Lung (tissue), 12 donors: ENCODE results near the gene PDC. TPM values are rescaled to one million over a fixed set of nuclear protein-coding genes. Genes with fewer than 3 reads are reported as not detected.
A peak's percentile ranks its signal among the peaks of the same experiment; 100 is the strongest.

Source experiments
- ATAC-seq: fragments of 200-7000 bp; cut with Tn5 transposase; one replicate; pipeline ENCODE4 v1.9.1; 2020; ENCODE audit warnings: moderate number of reproducible peaks; ENCODE audit not compliant: insufficient read depth, low FRiP score
- DNase-seq, 3 donors: peaks; one replicate each; pipeline ENCODE4 v3.0.0-alpha.2; 2013 to 2017
- H3K27ac ChIP-seq, 2 donors: one replicate each; pipeline ENCODE4 v1.5.1; 2013; ENCODE audit warnings: mild to moderate bottlenecking in 2 of 2, moderate library complexity in 2 of 2, control low read depth in 1 of 2, inconsistent platforms in 1 of 2, low read depth in 1 of 2, low read length in 1 of 2
- H3K27me3 ChIP-seq, 3 donors: one replicate each; pipeline ENCODE4 v1.5.1; 2013; ENCODE audit warnings: low read length in 2 of 3; ENCODE audit not compliant: control insufficient read depth in 3 of 3, insufficient read depth in 3 of 3
- H3K36me3 ChIP-seq, 4 donors: one replicate each; pipeline ENCODE4 v1.5.1; 2013; ENCODE audit warnings: low read length in 4 of 4, mild to moderate bottlenecking in 1 of 4, moderate library complexity in 1 of 4; ENCODE audit not compliant: control insufficient read depth in 4 of 4, insufficient read depth in 4 of 4
- H3K4me1 ChIP-seq, 5 donors: one replicate each; pipeline ENCODE4 v1.5.1; 2013; ENCODE audit warnings: low read length in 5 of 5, mild to moderate bottlenecking in 2 of 5, moderate library complexity in 1 of 5; ENCODE audit not compliant: control insufficient read depth in 5 of 5, insufficient read depth in 5 of 5
- H3K4me3 ChIP-seq: one replicate; pipeline ENCODE4 v1.5.1; 2013; ENCODE audit warnings: mild to moderate bottlenecking, control low read depth, moderate library complexity
- H3K9ac ChIP-seq, 2 donors: one replicate each; pipeline ENCODE4 v1.5.1; 2013; ENCODE audit warnings: low read length in 2 of 2, control low read depth in 1 of 2; ENCODE audit not compliant: insufficient read depth in 1 of 2
- H3K9me3 ChIP-seq, 4 donors: one replicate each; pipeline ENCODE4 v1.5.1; 2013; ENCODE audit warnings: low read length in 3 of 4, mild to moderate bottlenecking in 1 of 4, moderate library complexity in 1 of 4; ENCODE audit not compliant: control insufficient read depth in 4 of 4, insufficient read depth in 3 of 4
- CTCF ChIP-seq: IDR thresholded peaks from 2 replicates; pipeline ENCODE4 v1.5.1; 2012; ENCODE audit warnings: mild to moderate bottlenecking; ENCODE audit errors: control extremely low read depth, extremely low read depth
- WGBS, 2 donors: extraction: QIAGEN DNeasy Blood & Tissue Kit; methylation state at CpG; one replicate each; pipeline ENCODE4 v1.1.7; 2013; 5-methylcytosine and 5-hydroxymethylcytosine counted together
- polyA plus RNA-seq, 2 donors: library from polyadenylated mRNA; stranded (reverse); fragments of 200-250 nt; gene quantifications; one replicate each; pipeline ENCODE4 v1.2.1, GENCODE V29; 2013
- total RNA-seq, 2 donors: library from RNA; depleted of rRNA in 1 of 2; stranded (reverse); fragments of >200 nt in 1 of 2; gene quantifications; one replicate each; pipeline ENCODE4 v1.2.1, GENCODE V29; 2014 to 2021
- donor health status: control.
- donor health status: control.
- donor health status: Bipolar disorder and iron deficiency.
- donor health status: healthy.
- donor health status: DM: yes; HTN: yes; CAD: no.

The PDC gene
- total and polyA plus RNA-seq, 4 donors = not detected

- no peaks in the 10 kb centered on the region for H3K36me3 ChIP-seq
- no peak for ATAC-seq
- H3K27ac ChIP-seq = no peak overlapping the region
- no peak for DNase-seq
- H3K27me3 ChIP-seq = no peaks in the 10 kb centered on the region
- H3K4me1 ChIP-seq = no peaks in the 10 kb centered on the region
- WGBS, 2 donors = 90 to 92% methylated on average over 2 of the region's 2 CpGs
- no peak overlapping the region for H3K4me3 ChIP-seq
- no peak for TF ChIP-seq CTCF
- H3K9ac ChIP-seq = no peak overlapping the region
- no peaks in the 10 kb centered on the region for H3K9me3 ChIP-seq
Measured at GRCh38 chr1:186496171-186496851, 35.4 kb upstream of the PDC start.

GRCh38 chr1:186494832-186495271 lies 33.9 kb upstream of the PDC start:
- Histone ChIP-seq H3K36me3 (no peaks in the 10 kb centered on the region), H3K27ac (no peak overlapping the region), H3K4me1 (no peaks in the 10 kb centered on the region), H3K27me3 (no peaks in the 10 kb centered on the region), H3K4me3 (no peak overlapping the region), H3K9me3 (no peaks in the 10 kb centered on the region), H3K9ac (no peak overlapping the region)
- WGBS, 2 donors = 61 to 70% methylated on average over 2 of the region's 2 CpGs
- no peak for TF ChIP-seq CTCF
- no peak for ATAC-seq
- peak in 1 of 3 donors; percentile 30 for DNase-seq

GRCh38 chr1:186492531-186493291 lies 31.8 kb upstream of the PDC start:
- Histone ChIP-seq H3K27me3 (no peaks in the 10 kb centered on the region), H3K36me3 (no peaks in the 10 kb centered on the region), H3K27ac (peak overlapping the region in 1 of 2 donors; percentile 11), H3K9ac (no peak overlapping the region), H3K9me3 (no peaks in the 10 kb centered on the region), H3K4me3 (no peak overlapping the region), H3K4me1 (no peaks in the 10 kb centered on the region)
- ATAC-seq = peak; percentile 56
- no peak for TF ChIP-seq CTCF
- WGBS, 2 donors = 66 to 85% methylated on average over 7 of the region's 7 CpGs
- DNase-seq = peak in 2 of 3 donors; percentile 22 to 27
